Skeletal muscle tissue (tissue), 4 donors: ENCODE measurements around the gene SLX4IP. TPM values are rescaled to one million over a fixed set of nuclear protein-coding genes. Genes with fewer than 3 reads are reported as not detected.
A peak's percentile ranks its signal among the peaks of the same experiment; 100 is the strongest.
"Not testable (repeated sequence)": the region's sequence is repeated elsewhere in the genome, so short reads cannot be mapped to it uniquely, and the experiment has no call there.

Experiments used
- H3K27ac ChIP-seq: one replicate; pipeline ENCODE4 v1.7.0; 2013; ENCODE audit warnings: mild to moderate bottlenecking, low read depth, low read length, inconsistent platforms
- H3K27me3 ChIP-seq, 3 donors: one replicate each; pipeline ENCODE4 v1.7.0; 2013; ENCODE audit warnings: low read length in 3 of 3; ENCODE audit not compliant: control insufficient read depth in 3 of 3, insufficient read depth in 3 of 3
- H3K36me3 ChIP-seq, 3 donors: one replicate each; pipeline ENCODE4 v1.7.0; 2013; ENCODE audit warnings: low read length in 3 of 3; ENCODE audit not compliant: control insufficient read depth in 3 of 3, insufficient read depth in 3 of 3
- H3K4me1 ChIP-seq, 3 donors: one replicate each; pipeline ENCODE4 v1.7.0; 2013; ENCODE audit warnings: low read length in 3 of 3, mild to moderate bottlenecking in 3 of 3; ENCODE audit not compliant: control insufficient read depth in 3 of 3, insufficient read depth in 3 of 3
- H3K4me3 ChIP-seq, 3 donors: one replicate each; pipeline ENCODE4 v1.7.0; 2013; ENCODE audit warnings: low read length in 3 of 3
- H3K9ac ChIP-seq, 3 donors: one replicate each; pipeline ENCODE4 v1.7.0; 2013; ENCODE audit warnings: low read length in 3 of 3, mild to moderate bottlenecking in 3 of 3, moderate library complexity in 2 of 3, low read depth in 1 of 3
- H3K9me3 ChIP-seq, 3 donors: one replicate each; pipeline ENCODE4 v1.7.0; 2013; ENCODE audit warnings: low read length in 3 of 3; ENCODE audit not compliant: control insufficient read depth in 3 of 3
- total RNA-seq: library from RNA; depleted of rRNA; stranded (reverse); fragments of >200 nt; gene quantifications from one replicate; pipeline ENCODE4 v1.2.3, GENCODE V29; 2014
- donor health status: Osteomylitis.

Gene SLX4IP
- total RNA-seq, 1 donor from 2014 or later = 4.2 TPM

DNA sequence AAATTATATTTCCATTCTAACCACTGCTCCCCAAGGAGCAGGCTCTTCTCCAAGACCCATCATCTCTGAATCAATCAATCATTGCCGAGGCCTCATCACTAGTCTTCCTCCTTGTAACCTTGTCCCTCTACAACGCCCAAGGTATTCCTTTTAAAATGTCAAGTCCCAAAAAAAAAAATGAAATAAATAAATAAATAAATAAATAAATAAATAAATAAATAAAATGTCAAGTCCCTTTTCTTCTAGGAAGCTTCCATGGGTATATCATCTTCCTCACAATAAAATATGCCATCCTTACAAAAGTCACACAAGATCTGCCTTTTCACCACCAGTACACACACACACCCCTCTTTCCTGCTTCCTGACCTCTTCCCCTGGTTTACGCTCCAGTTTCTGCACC, 181.1 kb downstream of the SLX4IP start:
- no peaks in the 10 kb centered on the region for H3K36me3 ChIP-seq
- no peaks in the 10 kb centered on the region for H3K27me3 ChIP-seq
- no peak overlapping the region for H3K27ac ChIP-seq
- H3K4me3 ChIP-seq = no peak overlapping the region
- H3K4me1 ChIP-seq = peaks cover 0 to 2% (median 0%) of the 10 kb centered on the region in 3 donors
- H3K9me3 ChIP-seq = no peaks in the 10 kb centered on the region
- no peak overlapping the region for H3K9ac ChIP-seq

DNA sequence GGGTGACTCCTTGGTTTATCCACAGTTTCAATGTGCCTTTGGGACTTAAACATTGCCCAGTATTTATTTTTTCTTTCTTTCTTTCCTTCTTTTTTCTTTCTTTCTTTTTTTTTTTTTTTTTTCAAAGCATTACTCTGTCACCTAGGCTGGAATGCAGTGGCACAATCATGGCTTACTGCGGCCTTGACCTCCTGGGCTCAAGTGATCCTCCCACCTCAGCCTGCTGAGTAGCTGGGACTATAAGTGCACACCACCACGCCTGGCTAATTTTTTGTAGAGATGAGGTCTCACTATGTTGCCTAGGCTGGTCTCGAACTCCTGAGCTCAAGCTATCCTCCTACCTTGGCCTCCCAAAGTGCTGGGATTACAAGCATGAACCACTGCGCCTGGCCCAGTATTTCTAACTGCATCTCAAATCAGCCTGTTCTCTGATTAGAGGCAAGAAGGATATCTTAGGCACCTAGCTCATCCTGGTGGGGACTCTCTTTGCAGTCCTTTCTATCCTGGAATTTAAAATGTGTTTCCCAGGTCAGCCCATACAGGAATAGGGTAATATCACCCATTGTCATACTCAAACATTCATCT, 182.5 kb downstream of the SLX4IP start:
- not testable (repeated sequence) for H3K9ac ChIP-seq, H3K27ac ChIP-seq, H3K9me3 ChIP-seq, H3K4me1 ChIP-seq, H3K27me3 ChIP-seq, H3K36me3 ChIP-seq, H3K4me3 ChIP-seq

DNA sequence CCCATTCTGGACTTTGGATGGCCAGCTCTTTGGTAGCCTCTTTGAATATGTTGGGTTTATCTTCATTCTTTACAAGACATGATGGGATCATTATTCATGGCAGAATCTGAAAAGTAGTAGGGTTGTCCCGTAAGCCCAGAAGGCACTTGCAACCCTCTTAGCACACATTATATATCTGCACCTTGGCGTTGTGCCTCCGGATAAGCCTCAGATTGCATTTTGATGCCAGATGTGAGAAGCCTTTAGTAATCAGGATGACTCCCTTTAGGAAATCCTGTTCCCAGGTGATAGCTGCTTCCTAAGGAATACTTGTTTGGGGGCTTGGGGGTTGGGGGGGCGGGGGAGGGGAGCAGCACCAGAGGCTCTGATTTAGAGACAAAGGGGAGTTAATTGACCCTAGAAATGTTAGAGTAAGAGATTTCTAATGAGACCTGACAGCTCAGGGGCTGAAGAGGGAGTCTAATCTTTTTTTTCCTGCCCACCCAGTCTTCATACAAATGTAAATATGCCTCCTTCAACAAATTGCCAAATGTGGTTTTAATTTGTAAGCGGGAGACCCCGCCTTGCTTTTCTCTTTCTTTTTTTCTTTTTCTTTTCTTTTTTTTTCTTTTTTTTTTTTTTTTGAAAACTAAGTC, 183.6 kb downstream of the SLX4IP start:
- Histone ChIP-seq H3K27me3 (no peaks in the 10 kb centered on the region), H3K27ac (no peak overlapping the region), H3K9ac (no peak overlapping the region), H3K9me3 (no peaks in the 10 kb centered on the region), H3K4me3 (no peak overlapping the region), H3K36me3 (peaks cover 0 to 2% (median 0%) of the 10 kb centered on the region in 3 donors), H3K4me1 (peaks cover under 1 to 6% (median 3%) of the 10 kb centered on the region in 3 donors)

DNA sequence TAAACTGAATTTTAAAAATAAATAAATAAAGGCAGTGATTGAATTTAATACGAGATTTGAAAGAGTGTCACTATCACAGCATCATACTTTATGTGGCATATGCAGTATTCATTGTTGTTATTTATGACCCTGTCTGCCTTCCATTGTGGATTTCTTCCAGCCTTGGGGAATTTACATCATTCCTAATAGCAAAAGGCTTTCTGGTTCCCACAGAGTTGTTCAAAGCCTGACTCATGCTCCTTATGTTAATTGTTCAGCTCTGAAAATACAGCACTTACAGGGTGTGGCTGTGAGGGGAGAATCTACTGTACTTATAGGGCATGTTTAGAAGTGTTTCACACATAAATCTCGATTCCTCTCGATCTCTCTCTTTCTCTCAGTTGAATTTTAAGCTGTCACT, 184.3 kb downstream of the SLX4IP start:
- H3K9ac ChIP-seq = no peak overlapping the region
- H3K4me3 ChIP-seq = no peak overlapping the region
- H3K36me3 ChIP-seq = peaks cover 0 to 4% (median 0%) of the 10 kb centered on the region in 3 donors
- H3K27ac ChIP-seq = peak overlapping the region; percentile 59
- H3K4me1 ChIP-seq = peaks cover 2 to 7% (median 3%) of the 10 kb centered on the region in 3 donors
- no peaks in the 10 kb centered on the region for H3K27me3 ChIP-seq
- H3K9me3 ChIP-seq = no peaks in the 10 kb centered on the region

DNA sequence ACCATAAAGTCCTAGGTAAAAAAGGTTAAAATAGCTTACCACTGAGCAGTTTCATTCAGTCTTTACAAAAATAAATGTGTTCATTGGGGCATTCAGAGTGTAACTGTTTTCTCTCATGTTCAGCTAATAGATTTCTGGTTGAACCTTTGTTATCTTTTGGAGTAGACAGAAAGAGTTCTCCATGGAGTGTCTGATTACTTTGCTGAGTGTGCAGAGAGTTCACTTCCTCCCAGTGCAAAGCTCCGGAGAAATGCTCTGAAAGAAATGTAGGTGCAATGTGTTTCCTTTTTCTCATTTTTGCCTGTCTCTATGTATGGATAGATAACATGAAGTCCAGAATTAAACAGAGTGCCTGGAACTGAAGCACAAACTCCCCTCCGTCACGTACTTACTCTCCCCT, 186.0 kb downstream of the SLX4IP start:
- H3K4me3 ChIP-seq = no peak overlapping the region
- peaks cover 0 to 4% (median 0%) of the 10 kb centered on the region in 3 donors for H3K36me3 ChIP-seq
- H3K9ac ChIP-seq = no peak overlapping the region
- no peak overlapping the region for H3K27ac ChIP-seq
- peaks cover 2 to 7% (median 3%) of the 10 kb centered on the region in 3 donors for H3K4me1 ChIP-seq
- no peaks in the 10 kb centered on the region for H3K27me3 ChIP-seq
- H3K9me3 ChIP-seq = no peaks in the 10 kb centered on the region

DNA sequence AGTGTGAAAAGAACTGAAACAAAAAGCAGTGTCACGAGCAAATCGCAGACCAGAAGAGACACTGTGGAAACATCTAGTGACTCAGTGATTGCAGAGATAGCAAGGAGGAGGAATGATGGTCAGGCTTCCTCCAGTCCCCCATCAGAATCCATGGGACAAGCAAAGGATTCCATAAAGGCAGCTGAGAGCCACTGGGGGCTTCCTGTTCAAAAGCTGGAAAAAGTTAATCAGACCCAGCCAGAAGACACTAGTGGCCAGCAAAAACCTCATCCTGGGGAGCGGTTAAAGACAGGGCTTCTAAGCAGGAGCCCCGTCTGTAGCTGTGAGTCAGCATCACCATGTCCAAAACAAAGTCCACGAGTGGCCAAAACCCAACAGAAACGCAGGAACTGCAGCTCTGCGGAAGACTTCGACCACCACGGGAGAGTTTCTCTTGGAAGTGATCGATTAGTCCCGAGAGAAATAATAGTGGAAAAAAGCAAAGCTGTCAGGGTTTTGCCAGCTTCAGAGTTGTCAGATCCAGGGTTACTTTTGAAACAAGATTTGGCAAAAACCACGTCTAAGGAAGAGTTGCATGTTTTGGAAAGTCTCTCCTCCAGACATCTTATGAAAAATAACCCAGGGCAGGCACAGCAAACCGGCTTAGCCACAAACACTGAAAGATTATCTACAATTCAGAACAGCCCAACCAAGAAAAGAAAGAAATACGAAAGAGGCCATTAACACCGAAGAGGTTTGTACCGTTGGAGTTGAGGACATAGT, 187.7 kb downstream of the SLX4IP start:
- H3K4me1 ChIP-seq = peaks cover 2 to 7% (median 3%) of the 10 kb centered on the region in 3 donors
- H3K9me3 ChIP-seq = no peaks in the 10 kb centered on the region
- no peak overlapping the region for H3K9ac ChIP-seq
- no peaks in the 10 kb centered on the region for H3K27me3 ChIP-seq
- H3K36me3 ChIP-seq = peaks cover 0 to 4% (median 0%) of the 10 kb centered on the region in 3 donors
- peak overlapping the region; percentile 72 for H3K27ac ChIP-seq
- H3K4me3 ChIP-seq = peak overlapping the region in 1 of 3 donors; percentile 44

DNA sequence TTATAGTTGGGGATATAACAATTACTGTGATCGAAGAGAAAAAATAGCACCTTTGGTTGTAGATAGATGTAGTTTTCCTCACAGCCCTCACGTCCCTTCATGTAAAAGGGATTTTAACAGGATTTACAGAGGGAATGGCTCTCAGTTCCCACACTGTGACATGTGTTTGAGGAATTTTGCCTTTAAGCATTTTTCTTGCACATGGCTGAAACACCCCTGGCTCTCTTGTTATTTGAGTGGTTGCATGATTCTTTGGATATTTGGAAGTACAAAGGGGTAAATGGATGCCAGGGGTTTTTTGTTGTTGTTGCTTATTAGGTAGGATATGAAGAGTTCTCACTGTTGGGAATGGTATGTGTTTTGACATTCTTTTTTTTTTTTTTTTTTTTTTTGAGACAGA, 190.5 kb downstream of the SLX4IP start:
- H3K4me3 ChIP-seq = no peak overlapping the region
- no peaks in the 10 kb centered on the region for H3K27me3 ChIP-seq
- H3K9ac ChIP-seq = no peak overlapping the region
- peaks cover 0 to 4% (median 0%) of the 10 kb centered on the region in 3 donors for H3K36me3 ChIP-seq
- H3K9me3 ChIP-seq = no peaks in the 10 kb centered on the region
- peaks cover 9 to 13% (median 11%) of the 10 kb centered on the region in 3 donors for H3K4me1 ChIP-seq
- no peak overlapping the region for H3K27ac ChIP-seq

DNA sequence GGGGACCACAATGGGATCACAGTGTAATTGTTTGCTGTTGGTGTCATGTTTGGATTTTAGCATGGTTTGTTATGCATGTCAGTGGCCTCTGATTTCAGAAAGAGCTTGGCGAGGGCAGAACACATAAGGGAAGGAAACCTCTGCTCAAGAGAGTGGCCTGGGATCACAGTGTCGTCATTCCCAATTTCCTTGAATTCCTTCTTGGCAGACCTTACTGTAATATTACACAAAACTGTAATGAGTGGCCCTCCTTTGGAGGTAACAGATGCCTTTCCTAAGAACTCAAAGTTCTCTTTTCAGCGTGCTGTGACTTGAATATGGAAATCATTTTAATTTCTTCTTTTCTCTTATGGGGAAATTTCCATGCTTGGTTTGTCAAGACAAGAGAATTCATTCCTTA, 191.8 kb downstream of the SLX4IP start:
- peaks cover 0 to 4% (median 0%) of the 10 kb centered on the region in 3 donors for H3K36me3 ChIP-seq

DNA sequence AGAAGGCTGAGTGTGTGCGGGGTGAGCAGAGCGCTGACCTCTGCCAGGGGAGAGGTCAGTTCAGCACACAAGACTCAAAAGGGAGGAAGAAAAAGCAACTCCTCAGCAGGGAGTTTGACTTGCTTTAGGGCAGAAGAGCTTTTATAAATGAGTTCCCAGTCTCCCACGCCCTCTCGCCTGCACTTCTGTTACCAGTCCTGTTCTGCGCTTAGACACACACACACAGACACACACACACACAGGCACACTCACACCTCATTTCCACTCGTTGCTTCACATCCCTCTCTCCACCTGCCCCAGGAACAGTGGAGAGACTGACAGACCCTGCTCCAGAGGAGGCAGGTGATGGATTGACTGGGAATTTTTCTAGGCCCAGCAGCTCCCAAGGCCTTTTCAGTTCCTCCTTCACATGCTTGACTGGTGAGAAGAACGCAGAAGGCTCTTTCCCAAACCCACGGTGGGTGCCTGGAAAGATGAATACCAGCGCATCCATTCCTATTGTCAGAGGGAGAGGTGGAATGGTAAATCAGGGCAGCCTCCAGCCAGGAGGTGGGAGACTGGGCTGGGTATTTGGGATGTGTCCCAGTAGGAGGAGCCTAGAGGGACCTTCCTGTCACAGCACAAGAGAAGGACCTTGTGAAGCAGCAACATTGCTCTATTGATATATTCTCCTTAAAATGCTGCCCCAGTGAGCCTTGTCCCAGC, 195.0 kb downstream of the SLX4IP start:
- peaks cover 5 to 24% (median 23%) of the 10 kb centered on the region in 3 donors for H3K4me1 ChIP-seq
- H3K9ac ChIP-seq = no peak overlapping the region
- H3K4me3 ChIP-seq = no peak overlapping the region
- no peaks in the 10 kb centered on the region for H3K27me3 ChIP-seq
- no peaks in the 10 kb centered on the region for H3K9me3 ChIP-seq
- H3K27ac ChIP-seq = peak overlapping the region; percentile 7
- H3K36me3 ChIP-seq = no peaks in the 10 kb centered on the region

More for the DNA sequence above, 191.8 kb downstream of the SLX4IP start:
- no peak overlapping the region for H3K4me3 ChIP-seq
- no peaks in the 10 kb centered on the region for H3K9me3 ChIP-seq
- no peak overlapping the region for H3K27ac ChIP-seq
- H3K9ac ChIP-seq = no peak overlapping the region
- peaks cover 9 to 13% (median 11%) of the 10 kb centered on the region in 3 donors for H3K4me1 ChIP-seq
- H3K27me3 ChIP-seq = no peaks in the 10 kb centered on the region
